Measurements from ENCODE around the gene TATDN3.

DNA sequence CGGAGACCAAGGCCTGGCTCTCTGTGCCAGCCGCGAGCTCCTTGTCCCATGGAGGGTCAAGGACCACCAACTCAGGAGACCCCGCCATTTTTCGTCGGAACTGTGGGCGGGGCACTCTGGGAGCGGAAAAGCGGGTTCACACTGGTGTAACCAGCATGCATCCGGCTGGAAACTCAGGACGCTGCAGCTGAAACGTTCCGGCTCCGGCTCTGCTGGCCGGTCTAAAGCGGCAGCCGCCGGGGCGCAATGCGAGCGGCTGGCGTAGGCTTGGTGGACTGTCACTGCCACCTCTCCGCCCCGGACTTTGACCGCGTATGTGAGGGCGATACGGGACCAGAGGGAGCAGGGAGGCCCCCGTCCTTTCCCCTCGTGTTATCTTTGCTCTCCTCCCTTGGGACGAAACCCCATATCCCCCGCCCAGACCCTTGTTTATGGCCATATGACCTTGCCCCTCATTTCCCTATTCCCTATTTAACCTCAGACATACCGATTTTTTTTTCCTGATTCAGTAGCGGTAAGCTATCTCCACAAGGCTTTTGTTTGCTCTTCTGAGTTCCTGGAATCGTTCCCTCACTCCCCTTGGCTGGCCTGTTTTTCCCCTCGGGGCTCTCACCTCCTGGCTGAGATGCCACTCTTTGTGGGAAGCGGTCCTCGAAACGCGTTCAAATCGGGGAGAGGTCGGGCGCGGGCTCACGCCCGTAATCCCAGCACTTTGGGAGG lies at the start of gene TATDN3, which contains the start of gene NSL1:
- TF ChIP-seq, protein P1, sequence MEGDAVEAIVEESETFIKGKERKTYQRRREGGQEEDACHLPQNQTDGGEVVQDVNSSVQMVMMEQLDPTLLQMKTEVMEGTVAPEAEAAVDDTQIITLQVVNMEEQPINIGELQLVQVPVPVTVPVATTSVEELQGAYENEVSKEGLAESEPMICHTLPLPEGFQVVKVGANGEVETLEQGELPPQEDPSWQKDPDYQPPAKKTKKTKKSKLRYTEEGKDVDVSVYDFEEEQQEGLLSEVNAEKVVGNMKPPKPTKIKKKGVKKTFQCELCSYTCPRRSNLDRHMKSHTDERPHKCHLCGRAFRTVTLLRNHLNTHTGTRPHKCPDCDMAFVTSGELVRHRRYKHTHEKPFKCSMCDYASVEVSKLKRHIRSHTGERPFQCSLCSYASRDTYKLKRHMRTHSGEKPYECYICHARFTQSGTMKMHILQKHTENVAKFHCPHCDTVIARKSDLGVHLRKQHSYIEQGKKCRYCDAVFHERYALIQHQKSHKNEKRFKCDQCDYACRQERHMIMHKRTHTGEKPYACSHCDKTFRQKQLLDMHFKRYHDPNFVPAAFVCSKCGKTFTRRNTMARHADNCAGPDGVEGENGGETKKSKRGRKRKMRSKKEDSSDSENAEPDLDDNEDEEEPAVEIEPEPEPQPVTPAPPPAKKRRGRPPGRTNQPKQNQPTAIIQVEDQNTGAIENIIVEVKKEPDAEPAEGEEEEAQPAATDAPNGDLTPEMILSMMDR (IDR thresholded peaks at IDR 0.05; ENCODE audit: low read depth, low read length, poor library complexity, severe bottlenecking), result no peak
- no peak for TF ChIP-seq EZH2phosphoT487 (IDR thresholded peaks at IDR 0.05; ENCODE audit: borderline replicate concordance, low read length)

All from DOHH2 (cell line).